ENCODE results near the gene EPS8L1. TPM values are rescaled to one million over a fixed set of nuclear protein-coding genes. Genes with fewer than 3 reads are reported as not detected.
"Not testable (repeated sequence)": the region's sequence is repeated elsewhere in the genome, so short reads cannot be mapped to it uniquely, and the experiment has no call there.

The EPS8L1 gene
- total RNA-seq, 1 donor from 2014 or later: 1.4 TPM

DNA sequence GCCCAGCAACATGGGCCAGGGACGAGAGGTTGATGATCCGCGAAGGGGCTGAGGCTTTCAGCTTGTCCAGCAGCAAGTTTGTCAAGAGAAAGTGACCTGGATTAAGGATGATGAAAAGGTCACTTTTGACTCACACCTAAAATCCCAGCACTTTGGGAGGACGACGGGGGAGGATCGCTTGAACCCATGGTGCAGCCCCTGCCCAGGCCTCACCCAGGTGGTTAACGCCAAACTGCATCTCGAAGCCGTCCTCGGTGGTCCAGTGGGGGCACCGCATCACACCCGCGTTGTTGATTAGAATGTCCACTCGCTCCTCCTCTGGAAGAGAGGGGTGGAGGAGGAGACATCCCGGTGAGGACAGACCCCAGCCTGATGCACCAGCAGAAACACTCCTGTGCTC is 27.2 kb upstream of the EPS8L1 start:
- no peak for DNase-seq (ENCODE audit: low read depth)

DNA sequence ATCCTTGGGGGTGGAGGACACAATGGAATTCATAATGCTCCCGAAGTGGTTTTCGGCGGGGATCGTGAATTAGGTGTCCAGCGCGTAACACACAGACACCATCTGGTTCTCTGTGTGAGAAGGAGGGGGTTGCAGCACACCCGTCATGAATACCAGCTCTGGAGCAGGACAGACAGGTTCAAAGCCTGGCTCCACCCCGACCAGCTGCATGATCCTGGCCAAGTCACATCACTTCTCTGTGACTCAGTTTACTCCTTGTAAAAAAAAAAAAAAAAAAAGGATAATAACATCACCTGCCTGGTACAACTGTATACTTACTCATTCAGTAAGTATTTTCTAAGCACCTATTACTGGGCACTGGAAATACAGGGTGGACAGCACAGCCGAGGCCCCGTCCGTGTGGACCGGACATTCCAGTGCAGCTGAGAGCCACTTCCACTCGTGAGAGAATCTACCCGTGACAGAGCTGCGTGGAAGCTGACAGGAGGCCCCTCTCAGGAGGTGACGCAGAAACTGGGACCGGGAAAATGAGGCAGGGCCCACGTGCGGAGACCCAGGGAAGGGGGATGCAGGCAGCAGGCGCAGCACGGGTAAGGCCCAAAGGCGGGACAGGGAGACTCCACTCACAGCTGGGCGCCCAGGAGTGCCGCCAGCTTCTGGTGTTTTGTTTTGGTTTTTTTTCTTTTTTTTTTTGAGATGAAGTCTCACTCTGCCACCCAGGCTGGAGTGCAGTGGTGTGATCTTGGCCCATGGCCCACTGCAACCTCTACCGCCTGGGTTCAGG is 24.7 kb upstream of the EPS8L1 start:
- DNase-seq (ENCODE audit: low read depth): no peak

DNA sequence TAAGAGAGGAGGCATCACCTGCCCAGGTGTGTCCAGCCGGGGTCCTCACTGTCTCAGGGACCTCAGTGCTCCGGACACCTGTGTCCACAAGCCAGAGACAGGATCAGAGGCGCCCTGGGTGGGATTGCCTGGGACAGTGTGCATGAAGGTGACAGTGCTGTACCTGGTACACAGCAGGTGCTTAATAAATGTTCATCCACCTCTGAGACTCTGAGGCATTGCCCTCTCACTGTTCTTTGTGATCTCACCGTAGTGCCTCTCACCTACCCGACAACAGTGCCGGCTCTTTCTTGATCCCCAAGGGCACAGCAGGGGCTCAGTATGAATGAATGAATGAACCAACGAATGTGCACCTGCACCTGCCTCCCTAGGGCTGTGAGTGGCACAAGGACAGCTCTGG is 21.9 kb upstream of the EPS8L1 start:
- no peak for DNase-seq (ENCODE audit: low read depth)

DNA sequence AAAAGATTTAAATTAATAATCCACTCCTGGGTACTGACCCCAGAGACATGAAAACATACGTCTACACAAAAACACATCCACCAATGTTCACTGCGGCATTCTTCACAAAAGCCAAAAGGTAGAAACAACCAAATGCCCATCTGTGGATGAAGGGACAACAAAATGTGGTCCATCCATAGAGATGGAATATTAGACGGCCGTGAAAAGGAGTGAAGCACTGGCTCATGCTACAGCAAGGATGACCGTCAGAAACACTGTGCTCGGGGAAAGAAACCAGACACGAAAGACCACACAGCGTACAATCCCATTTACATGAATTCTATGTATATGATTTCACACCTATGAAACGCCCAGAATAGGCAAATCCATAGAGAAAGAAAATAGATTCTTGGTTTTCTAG is 18.8 kb upstream of the EPS8L1 start:
- DNase-seq (ENCODE audit: low read depth): no peak

DNA sequence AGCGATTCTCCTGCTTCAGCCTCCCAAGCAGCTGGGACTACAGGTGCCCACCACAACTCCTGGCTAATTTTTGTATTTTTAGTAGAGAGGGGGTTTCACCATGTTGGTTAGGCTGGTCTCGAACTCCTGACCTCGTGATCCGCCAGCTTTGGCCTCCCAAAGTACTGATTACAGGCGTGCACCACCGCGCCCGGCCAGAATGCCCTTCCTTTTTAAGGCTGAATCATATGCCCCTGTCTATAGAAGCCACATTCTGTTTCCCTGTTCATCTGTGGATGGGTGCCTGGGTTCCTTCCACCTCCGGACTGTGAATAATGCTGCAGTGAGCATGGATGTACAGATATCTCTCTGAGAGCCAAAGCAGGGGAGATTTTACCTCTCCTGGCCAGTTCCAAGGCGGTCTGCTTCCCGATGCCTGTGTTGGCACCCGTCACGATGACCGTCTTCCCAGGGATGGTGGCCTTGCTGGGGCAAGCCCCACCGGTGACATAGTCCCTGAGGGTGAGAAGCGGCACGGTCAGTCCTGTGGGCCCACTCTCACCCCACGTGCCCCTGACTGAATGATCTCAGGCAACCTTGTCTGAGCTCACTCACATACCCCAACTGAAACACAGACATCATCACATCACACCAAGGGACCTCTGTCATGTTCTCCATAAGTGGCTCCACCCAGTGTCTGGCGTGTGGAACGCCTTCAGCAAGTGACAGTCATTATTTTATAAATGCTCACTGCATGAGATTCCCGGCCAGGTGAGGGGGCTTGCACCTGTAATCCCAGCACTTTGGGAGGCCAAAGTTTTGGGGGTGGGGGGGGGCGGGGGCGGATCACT is 16.7 kb upstream of the EPS8L1 start:
- no peak for DNase-seq (ENCODE audit: low read depth)

DNA sequence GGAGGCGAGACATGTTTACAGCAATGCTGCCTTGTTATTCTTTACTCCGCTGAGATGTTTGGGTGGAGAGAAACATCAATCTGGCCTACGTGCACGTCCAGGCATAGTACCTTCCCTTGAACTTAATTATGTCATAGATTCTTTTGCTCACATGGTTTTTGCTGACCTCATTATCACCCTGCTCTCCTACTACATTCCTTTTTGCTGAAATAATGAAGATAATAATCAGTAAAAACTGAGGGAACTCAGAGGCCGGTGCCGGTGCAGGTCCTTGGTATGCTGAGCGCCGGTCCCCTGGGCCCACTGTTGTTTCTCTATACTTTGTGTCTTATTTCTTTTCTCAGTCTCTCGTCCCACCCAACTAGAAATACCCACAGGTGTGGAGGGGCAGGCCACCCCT is 15.4 kb upstream of the EPS8L1 start:
- DNase-seq (ENCODE audit: low read depth): not testable (repeated sequence)

DNA sequence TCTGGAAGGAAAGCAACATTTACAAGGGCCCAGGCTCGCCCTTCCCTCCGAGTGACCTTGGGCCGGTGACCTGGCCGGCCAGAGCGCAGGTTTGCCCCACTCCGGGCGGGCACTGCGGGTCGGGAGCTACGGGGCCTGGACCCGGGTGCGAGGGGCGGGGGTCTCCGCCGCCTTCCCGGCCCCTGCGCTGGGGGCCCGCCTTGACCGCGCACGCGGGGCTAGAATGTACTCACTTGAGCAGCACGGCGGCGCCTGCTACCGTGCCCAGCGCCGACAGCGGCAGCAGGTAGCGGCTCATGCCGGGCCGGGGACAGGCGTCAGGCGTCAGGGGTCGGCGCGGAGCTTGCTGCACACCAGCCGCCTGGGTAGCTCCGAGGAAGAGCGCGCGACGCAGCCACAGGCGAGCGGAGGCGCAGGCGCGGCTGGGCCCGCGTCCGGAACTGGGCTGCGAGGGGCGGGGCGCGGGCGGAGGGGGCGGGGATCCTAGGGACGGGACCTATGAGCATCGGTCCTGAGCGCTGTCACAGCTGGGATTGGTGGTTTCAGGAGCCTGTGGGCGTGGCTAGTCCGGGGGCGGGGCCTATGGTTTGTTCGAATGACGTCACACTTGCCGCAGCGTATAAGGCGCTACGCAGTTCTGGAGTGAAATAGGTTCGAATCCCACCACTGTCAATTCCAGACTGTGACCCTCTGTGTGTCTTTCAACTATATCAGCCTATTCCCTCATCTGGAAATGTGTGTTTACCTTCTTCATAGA is 12.8 kb upstream of the EPS8L1 start, which contains the start of gene RDH13:
Gene RDH13, minus strand, starts transcription at position 414 of the 757 bp plus-strand sequence. Its CDS starts 116 bp downstream, at position 298.
- peak; percentile 80 for DNase-seq (ENCODE audit: low read depth)

DNA sequence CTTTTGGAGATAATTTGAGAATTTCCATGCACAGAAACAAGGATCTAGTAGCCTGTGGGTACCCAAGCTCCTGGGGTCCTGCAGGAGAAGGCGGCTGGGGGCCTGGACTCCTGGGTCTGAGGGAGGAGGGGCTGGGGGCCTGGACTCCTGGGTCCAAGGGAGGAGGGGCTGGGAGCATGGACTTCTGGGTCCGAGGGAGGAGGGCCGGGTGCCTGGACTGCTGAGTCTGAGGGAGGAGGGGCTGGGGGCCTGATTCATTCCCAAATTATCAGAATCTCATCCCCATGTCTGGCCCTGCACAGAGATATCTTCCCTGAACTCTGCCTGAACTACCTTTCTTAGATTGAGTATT is 12.2 kb upstream of the EPS8L1 start:
- DNase-seq (ENCODE audit: low read depth): no peak

DNA sequence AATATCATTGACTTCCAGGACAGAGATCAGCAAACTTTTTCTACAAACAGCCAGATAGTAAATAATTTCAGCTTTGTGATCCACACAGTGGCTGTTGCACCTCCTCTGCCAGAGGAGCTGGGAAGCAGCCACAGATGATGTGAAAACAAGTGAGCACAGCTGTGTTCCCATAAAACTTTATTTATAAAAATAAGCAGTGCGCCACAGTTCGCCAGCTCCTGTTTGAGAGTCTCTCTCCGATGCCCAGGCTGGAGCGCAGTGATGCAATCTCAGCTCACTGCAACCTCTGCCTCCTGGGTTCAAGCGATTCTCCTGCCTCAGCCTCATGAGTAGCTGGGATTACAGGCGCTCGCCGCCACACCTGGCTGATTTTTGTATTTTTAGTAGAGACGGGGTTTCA is 10.2 kb upstream of the EPS8L1 start:
- not testable (repeated sequence) for DNase-seq (ENCODE audit: low read depth)

DNA sequence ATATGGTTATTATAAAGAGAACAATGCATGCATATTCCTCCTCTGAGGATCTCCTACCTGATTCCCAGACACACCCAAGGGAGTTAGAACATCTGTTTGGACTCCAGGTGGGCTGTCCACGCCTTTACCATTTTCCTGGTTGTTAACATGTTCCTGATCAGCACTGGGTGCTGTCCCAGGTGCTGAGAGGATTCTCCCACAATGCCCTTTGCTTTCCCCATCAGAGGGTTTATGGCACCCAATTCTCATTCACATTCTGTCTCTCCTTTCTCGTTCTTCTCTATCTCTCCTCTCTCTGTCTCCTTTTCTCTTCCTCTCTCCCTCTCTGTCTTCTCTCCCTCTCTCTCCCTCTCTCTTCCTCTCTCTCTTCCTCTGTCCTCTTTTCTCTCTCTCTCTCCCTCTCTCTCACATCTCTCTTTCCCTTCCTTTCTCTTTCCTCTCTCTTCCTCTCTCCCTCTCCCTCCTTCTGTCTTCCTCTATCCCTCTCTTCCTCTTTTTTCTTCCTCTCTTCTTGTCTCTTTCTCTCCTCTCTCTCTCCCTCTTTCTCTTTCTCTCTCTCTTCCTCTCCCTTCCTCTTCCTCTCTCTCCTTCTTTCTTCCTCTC is 9.5 kb upstream of the EPS8L1 start:
- DNase-seq (ENCODE audit: low read depth): no peak

DNA sequence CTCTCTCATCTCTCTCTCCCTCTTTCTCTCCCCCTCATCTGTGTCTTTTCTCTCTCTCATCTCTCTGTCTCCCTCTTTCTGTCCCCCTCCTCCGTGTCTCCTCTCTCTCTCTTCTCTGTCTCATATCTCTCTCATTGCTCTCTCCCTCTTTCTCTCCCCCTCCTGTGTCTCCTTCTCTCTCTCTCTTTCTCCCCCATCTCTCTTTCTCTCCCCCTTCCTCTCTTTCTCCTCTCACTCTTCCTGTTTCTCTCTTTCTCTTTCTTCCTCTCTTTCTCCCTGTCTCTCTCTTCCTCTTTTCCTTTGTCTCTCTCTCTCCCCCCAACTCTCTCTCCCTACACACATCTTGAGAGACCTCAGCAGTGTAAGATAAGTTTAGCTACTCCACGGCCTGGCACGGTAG is 7.8 kb upstream of the EPS8L1 start:
- no peak for DNase-seq (ENCODE audit: low read depth)

DNA sequence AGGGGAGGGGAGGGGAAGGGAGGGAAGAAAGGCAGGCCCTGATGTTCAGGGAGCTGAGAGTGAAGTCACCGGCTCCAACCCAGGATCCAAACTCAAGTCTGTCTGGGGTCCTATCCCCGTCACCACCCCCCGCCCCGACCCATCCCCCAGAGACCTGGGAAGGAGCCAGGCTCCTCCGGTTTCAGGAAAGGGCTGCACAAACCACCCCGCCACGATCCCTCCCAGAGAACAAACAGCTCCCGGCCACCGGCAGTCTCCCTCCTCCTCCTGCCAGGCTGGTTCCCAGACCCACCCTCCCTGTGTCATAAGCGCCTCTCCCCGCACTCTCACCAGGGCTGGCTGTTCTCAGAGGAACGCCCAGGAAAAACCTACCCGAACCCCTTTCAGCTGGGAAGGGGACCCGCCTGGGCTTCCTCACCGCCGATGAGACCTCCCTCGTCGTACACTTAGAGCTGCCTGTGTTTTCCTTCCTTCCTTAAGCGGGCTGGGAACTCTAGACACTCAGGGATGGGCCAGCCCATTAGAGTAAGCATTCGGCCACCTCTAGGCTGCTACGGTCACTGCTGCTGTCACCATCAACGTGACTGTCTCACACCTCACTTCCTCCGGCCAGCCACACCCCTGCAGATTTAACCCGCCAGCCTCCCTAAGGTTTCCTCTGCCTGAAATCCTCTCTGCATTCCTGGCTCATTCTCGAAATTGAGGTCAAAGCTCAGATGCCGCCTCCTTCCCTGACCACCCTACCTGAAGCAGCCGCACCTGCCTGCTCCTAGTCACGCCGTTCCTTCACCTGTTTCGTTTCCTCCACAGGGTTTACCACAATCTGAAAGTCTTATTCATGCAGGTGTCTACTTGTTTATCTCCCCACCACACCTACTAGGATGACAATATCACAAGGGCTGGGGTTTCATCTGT is 6.5 kb upstream of the EPS8L1 start:
- peak; percentile 44 for DNase-seq (ENCODE audit: low read depth)

DNA sequence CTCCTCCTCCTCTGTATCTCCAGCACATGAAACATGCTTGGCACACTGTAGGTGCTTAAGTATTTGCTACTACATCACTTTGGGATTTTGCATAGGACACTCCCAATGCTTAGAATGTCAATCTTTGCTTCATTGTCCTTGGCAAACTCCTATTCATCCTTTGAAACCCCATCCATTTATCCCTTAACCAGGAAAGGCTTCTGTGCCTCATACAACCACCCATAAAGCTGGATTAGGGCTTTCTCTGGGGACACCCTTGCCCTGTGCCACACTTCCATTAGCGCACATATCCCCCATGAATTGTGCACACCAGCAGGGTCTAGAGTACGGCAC is 5.8 kb upstream of the EPS8L1 start:
- no peak for DNase-seq (ENCODE audit: low read depth)

DNA sequence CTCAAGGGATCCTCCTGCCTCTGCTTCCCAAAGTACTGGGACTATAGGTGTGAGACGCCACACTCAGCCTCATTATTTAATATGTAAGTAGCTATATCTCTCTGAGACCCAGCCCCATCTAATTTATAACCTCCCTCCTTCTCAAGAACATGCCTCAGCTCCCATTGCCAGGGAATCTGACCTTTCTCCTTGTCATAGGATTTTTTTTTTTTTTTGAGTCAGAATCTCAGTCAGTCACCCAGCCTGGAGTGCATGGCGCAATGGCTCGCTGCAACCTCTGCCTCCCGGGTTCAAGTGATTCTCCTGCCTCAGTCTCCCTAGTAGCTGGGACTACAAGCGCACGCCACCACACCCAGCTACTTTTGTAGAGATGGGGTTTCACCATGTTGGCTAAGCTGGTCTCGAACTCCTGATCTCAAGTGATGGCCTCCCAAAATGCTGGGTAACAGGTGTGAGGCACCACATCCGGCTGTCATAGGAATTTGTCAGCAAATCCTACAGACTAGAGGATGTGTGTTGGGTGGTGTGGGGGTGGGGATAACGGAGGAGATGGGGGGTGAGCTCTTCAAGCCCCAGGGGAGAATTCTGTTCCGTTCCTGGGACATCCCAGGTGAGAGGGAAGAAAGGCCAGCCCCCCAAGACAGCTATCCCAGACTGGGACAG is 5.1 kb upstream of the EPS8L1 start:
- no peak for DNase-seq (ENCODE audit: low read depth)

DNA sequence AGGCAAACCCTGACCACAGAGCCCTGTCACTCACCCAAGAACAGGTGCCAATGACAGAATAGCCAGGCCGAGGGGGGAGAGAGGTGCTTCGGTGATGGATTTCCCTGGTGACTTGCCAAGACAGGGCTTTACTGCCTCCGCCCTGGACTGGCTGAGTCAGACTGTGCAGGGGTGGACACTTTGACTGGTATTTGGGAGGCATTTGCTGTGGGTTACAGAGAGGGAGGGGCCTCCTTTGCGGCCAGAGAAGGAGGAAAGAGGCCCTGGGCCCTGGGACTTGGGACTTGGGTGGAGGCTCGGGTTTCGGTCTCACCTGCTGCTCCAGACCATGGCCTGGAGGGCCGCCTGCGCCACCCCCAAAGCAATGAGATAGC is 4.6 kb upstream of the EPS8L1 start:
- peak; percentile 96 for DNase-seq (ENCODE audit: low read depth)

DNA sequence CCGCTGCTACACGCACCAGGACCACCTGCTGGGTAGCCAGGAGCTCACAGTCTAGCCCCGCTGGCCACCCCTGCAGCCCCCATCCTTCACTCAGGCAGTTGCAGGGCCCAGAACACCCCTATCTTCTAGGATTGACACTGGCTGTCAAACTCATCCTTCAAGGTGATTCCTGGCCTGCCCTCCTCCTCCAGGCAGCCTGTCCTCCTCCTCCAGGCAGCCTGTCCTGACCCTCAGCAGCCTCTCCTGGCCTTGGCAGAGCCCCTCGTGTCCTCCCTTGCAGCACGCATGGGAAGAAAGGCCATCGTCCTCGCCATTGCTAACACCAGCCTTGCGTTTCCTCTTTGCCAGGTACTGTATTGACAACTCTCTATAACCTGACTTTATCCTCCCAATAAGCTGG is 3.8 kb upstream of the EPS8L1 start:
- DNase-seq (ENCODE audit: low read depth): no peak

DNA sequence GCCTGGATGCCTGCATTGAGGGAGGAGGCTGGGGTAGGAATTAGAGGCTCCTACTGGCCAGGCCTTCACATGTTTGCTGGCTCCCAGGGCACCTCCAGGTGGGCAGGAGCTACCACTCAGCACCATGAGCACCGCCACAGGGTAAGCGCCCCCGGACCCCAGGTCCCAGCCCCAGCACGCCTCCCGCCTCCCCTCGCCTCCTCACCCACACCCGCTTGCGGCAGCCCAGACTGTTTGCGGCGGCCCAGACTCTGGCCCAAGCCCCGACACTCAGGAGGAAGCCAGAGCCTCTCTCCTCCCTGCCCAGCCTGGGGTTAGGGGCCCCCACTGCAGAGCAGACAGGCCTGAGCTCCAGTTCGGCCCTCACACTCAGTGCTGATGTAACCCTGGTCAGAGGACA is 652 bp downstream of the EPS8L1 start:
- DNase-seq (ENCODE audit: low read depth): no peak

DNA sequence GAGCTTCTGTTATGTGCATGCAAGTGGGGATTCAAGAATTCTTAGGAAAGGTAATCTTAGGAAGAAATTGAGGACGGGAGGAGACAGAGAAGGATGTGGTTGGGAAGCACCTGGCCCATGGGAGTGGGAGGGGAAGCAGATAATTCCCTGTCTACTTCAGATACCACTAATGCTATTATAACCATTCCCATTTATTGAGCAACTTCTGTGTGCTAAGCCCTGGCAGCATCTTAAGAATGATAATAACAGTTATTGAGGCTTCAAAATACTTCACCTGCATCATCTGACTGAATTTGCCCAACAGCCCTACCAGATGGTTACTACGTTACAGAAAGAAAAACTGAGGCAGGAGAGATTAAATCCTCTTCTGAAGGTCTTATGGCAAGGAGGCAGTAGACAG is 1.4 kb downstream of the EPS8L1 start:
- no peak for DNase-seq (ENCODE audit: low read depth)

DNA sequence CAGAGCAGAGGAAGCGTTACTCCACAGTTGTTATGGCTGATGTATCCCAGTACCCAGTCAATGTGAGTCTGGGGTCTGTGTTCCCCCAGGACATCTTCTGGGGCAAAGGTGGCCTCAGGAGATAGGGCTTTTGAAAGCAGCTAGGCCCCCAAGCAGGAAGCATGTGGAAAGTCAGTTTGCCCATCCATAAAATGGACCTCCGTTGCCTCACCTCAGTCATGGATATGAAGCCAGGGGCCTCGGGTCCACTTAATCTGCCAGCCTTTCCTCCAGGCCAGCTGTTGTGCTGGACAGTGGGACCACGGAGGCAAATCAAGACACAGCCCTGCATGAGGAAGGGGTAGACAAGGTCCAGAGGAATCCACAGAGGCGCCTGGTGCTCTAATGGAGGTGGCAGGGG is 3.3 kb downstream of the EPS8L1 start:
- DNase-seq (ENCODE audit: low read depth): no peak

DNA sequence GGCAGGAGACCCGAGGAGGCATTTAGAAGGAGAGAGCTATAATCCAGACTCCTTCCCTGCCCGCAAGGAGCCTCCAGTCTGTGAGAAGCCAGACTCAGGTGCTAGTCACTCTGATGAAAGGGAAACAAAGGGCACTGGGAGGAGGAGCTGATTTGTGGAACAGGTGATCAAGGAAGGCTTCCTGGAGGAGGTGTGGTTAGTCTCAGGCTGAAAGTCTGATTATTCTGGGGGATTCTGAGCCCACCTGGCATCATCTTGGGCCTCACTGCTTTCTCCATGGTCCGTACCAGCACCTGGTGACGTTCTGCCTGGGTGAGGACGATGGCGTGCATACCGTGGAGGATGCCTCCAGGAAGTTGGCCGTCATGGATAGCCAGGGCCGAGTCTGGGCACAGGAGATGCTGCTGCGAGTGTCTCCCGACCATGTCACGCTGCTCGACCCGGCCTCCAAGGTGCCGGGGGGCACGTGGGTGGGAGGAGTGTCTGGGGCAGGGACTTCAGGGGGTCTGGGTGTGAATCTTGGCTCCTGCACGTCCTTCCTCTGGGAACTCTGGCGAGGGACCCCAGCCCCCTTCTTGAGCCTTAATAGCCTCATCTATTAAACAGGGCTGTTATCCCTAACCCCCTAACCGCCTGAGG is 3.9 kb downstream of the EPS8L1 start:
- no peak for DNase-seq (ENCODE audit: low read depth)

All from myocyte (in vitro differentiated cells).